Kidney (tissue), 14 donors: ENCODE results near the gene CCNY. TPM values are rescaled to one million over a fixed set of nuclear protein-coding genes. Genes with fewer than 3 reads are reported as not detected.

Source experiments
- DNase-seq, 5 donors: peaks; one replicate each; pipeline ENCODE4 v3.0.0-alpha.2; 2013 to 2020
- FAIRE-seq: peaks from 2 replicates; lab custom pipeline; 2012; peaks lifted over from hg19 to GRCh38; lab: Jason Lieb, UNC
- H3K27ac ChIP-seq, 2 donors: one replicate each; pipeline ENCODE4 v1.7.0; 2013; ENCODE audit warnings: low read depth in 2 of 2, low read length in 2 of 2, inconsistent platforms in 1 of 2
- H3K27me3 ChIP-seq: one replicate; pipeline ENCODE4 v1.7.1; 2013; ENCODE audit warnings: low read length, inconsistent platforms; ENCODE audit not compliant: control insufficient read depth, insufficient read depth
- H3K36me3 ChIP-seq, 3 donors: one replicate each; pipeline versions ENCODE4 v1.7.0 to v1.7.1; 2013; ENCODE audit warnings: low read length in 3 of 3, control low read depth in 1 of 3, inconsistent platforms in 1 of 3; ENCODE audit not compliant: insufficient read depth in 3 of 3, control insufficient read depth in 2 of 3
- H3K4me1 ChIP-seq, 3 donors: one replicate each; pipeline versions ENCODE4 v1.7.0 to v1.7.1; 2013; ENCODE audit warnings: low read length in 3 of 3, inconsistent platforms in 1 of 3, low read depth in 1 of 3; ENCODE audit not compliant: control insufficient read depth in 2 of 3, insufficient read depth in 2 of 3
- H3K4me3 ChIP-seq, 3 donors: one replicate each; pipeline versions ENCODE4 v1.7.0 to v1.8.1; 2013; ENCODE audit warnings: low read length in 3 of 3, control low read depth in 1 of 3, inconsistent platforms in 1 of 3
- H3K9ac ChIP-seq, 3 donors: one replicate each; pipeline versions ENCODE4 v1.7.0 to v1.7.1; 2013; ENCODE audit warnings: low read length in 3 of 3, control low read depth in 1 of 3, inconsistent platforms in 1 of 3
- H3K9me3 ChIP-seq, 3 donors: one replicate each; pipeline versions ENCODE4 v1.7.0 to v1.7.1; 2013; ENCODE audit warnings: low read length in 3 of 3, control low read depth in 1 of 3, inconsistent platforms in 1 of 3; ENCODE audit not compliant: control insufficient read depth in 2 of 3, insufficient read depth in 1 of 3
- CTCF ChIP-seq: IDR thresholded peaks from 3 replicates; pipeline ENCODE4 v1.5.1; 2012; ENCODE audit warnings: mild to moderate bottlenecking, moderate library complexity, borderline replicate concordance; ENCODE audit not compliant: insufficient read depth; ENCODE audit errors: extremely low read depth
- intact Hi-C: fragments of 100-400 bp; cut with DNase I; formaldehyde crosslinking; loops from one replicate; pipeline ENCODE4 v1.11.1; 2022
- polyA plus RNA-seq: library from polyadenylated mRNA; stranded (reverse); fragments of 350-450 nt; fragmentation: Illumina TruSeq; extraction: RNeasy Lipid Tissue Mini Kit (QIAGEN cat#74804); gene quantifications from one replicate; pipeline ENCODE4 v1.2.3, GENCODE V29; 2014; ENCODE audit warnings: low read depth, low replicate concordance; ENCODE audit not compliant: insufficient read depth
- total RNA-seq: library from RNA; stranded (reverse); fragmentation: NEBNext Ultra II Directional; extraction: Animal tissue kit (Norgen Biotek cat#: 25700); gene quantifications from one replicate; pipeline ENCODE4 v1.2.1, GENCODE V29; 2021
- donor health status: control.
- donor health status: control.
- donor health status: control.
- donor health status: control.
- donor health status: control.
- donor health status: DM: yes; HTN: yes; CAD: no.
- donor health status: Normal renal cell carcinoma (clear cell type).

CCNY gene
- total and polyA plus RNA-seq, 2 donors from 2014 or later: 45.6 to 77.2 TPM

DNA sequence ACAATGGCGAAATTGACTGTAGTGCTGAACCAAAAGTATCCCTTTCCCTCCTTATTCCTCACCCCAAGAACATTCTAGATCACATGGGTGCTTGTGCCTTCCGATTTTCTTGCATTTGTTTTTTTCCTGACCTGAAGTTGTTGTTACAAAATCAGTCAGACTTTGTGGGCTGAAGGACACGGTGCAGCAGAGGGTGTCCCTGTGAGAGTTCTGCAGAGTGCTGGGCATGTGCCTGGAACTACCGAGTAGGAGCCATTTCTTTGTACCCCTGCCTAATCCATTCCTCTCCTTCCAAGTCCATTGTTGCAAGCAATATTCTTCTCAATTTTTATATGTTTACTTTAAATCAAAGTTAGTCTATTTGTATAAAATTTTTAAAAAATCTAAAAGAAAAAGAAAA is 233.5 kb downstream of the CCNY start:
- intact Hi-C loops: no loop called here
- no peak overlapping the region for H3K27ac ChIP-seq
- FAIRE-seq: no peak

DNA sequence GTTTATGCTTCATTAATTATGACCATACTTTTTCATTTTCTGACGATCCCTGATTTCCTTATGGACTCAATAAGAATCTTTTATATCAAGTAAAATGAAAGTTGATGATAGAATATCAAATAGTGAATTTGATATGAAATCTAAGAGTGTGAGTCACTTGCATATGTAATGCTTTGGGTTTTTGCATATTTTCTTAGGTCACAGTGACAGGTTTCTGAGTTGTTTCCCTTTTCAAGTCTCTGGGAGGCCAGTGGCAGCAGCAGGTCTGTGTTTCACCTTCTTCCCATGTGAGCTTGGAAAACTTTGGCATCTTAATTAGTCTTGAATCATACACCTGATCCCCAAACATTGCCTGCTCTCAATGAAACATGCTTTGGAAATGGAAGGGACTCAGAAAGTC is 234.1 kb downstream of the CCNY start:
- peaks cover 0 to 7% (median 5%) of the 10 kb centered on the region in 3 donors for H3K36me3 ChIP-seq
- H3K9me3 ChIP-seq: no peaks in the 10 kb centered on the region
- no peaks in the 10 kb centered on the region for H3K27me3 ChIP-seq
- no peak overlapping the region for H3K9ac ChIP-seq
- FAIRE-seq (no peak), DNase-seq (no peak)
- H3K4me3 ChIP-seq: no peak overlapping the region
- intact Hi-C loops: no loop called here
- no peaks in the 10 kb centered on the region for H3K4me1 ChIP-seq
- H3K27ac ChIP-seq: no peak overlapping the region
- TF ChIP-seq CTCF: no peak

More for the DNA sequence above, 233.5 kb downstream of the CCNY start:
- Histone ChIP-seq H3K9ac (no peak overlapping the region), H3K9me3 (no peaks in the 10 kb centered on the region), H3K27me3 (no peaks in the 10 kb centered on the region), H3K36me3 (peaks cover 0 to 7% (median 5%) of the 10 kb centered on the region in 3 donors), H3K4me3 (no peak overlapping the region), H3K4me1 (no peaks in the 10 kb centered on the region)
- no peak for DNase-seq
- TF ChIP-seq CTCF: no peak

GRCh38 chr10:35572583-35572982 is 236.3 kb downstream of the CCNY start:
- Histone ChIP-seq H3K9me3 (no peaks in the 10 kb centered on the region), H3K27me3 (no peaks in the 10 kb centered on the region), H3K36me3 (peaks cover 0 to 7% (median 2%) of the 10 kb centered on the region in 3 donors), H3K27ac (no peak overlapping the region), H3K4me1 (no peaks in the 10 kb centered on the region), H3K4me3 (no peak overlapping the region), H3K9ac (no peak overlapping the region)
- no peak for TF ChIP-seq CTCF
- FAIRE-seq (no peak), DNase-seq (no peak)
- intact Hi-C loops: no loop called here

DNA sequence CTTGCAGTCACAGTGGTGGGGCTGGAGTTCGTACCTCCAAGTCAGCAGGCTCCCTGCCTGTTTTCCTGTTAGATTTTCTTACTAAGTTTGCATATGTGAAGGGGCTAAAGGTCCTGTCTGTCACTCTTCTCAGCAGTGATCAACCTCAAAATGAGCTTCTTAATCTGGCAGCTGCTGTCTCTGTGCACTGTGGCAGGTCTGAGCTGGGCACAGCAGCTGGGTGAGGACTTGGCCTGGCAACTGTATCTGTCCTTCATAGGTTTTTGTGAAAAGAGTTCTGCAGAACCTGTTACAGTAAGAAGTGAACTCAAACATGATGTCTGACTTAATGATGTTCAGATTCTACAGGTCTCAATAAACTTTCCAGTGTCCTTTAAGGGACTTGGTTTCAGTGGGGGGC is 237.5 kb downstream of the CCNY start:
- Histone ChIP-seq H3K4me3 (no peak overlapping the region), H3K27ac (no peak overlapping the region), H3K9me3 (no peaks in the 10 kb centered on the region), H3K9ac (no peak overlapping the region), H3K36me3 (peaks cover 0 to 7% (median 2%) of the 10 kb centered on the region in 3 donors), H3K4me1 (no peaks in the 10 kb centered on the region), H3K27me3 (no peaks in the 10 kb centered on the region)
- intact Hi-C loops: no loop called here
- TF ChIP-seq CTCF: no peak
- no peak for FAIRE-seq
- DNase-seq: no peak
